ENCODE measurements around the gene IL24.

The IL24 gene

DNA sequence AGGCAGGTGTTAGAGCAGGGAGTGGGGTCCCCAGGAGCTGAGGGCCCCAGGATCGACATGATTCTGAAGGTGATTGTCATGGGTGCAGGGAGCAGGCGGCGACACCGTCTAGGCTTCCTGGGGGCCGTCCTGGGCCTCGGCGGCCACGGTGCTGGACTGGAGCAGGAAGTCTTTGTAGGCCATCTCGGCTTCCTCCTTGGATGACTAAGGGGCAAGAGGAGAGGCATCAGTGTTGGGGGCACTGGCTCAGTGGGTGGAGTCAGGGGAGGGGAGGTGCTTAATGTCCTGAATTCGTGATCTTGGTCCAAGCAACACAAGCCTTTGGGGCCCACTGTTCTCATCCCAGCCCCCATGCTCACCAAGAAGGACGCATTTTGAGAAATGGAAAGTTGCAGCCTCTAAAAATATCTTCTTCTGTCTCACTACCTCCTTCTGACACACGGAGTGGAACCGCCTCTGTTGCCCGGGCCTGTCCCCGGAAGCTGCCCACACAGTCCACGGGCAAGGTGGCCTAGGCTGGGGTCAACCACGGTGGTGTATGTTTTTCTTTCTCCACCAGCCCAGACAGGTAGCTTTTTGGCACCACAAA lies 33.1 kb downstream of the IL24 start:
- DNase-seq (ENCODE audit: low spot score) = peak; percentile 76
- TF ChIP-seq, protein P1, sequence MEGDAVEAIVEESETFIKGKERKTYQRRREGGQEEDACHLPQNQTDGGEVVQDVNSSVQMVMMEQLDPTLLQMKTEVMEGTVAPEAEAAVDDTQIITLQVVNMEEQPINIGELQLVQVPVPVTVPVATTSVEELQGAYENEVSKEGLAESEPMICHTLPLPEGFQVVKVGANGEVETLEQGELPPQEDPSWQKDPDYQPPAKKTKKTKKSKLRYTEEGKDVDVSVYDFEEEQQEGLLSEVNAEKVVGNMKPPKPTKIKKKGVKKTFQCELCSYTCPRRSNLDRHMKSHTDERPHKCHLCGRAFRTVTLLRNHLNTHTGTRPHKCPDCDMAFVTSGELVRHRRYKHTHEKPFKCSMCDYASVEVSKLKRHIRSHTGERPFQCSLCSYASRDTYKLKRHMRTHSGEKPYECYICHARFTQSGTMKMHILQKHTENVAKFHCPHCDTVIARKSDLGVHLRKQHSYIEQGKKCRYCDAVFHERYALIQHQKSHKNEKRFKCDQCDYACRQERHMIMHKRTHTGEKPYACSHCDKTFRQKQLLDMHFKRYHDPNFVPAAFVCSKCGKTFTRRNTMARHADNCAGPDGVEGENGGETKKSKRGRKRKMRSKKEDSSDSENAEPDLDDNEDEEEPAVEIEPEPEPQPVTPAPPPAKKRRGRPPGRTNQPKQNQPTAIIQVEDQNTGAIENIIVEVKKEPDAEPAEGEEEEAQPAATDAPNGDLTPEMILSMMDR (IDR thresholded peaks at IDR 0.05; ENCODE audit: extremely low read depth, missing control alignments) = no peak

DNA sequence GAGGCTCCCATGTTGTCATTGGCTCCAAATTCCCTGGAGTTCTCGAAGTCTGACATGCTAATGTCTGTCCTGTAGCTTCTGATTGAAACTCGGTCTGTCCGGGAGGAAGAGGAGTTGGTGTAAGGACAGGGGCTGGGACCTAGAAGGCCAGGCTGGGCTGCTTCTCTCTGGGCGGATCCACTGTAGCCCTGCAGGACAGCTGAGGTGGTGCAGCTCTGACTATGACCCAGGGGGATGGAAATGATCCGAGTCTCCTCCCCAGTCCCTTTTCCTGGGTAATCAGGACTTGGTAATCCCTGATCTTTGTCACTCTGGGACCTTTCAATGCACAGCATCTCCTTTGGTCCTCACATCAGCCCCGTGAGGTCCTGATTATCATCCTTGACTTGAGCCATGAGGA lies 34.5 kb downstream of the IL24 start:
- TF ChIP-seq, protein P1 (IDR thresholded peaks at IDR 0.05; ENCODE audit: extremely low read depth, missing control alignments) = peak; percentile 27
- DNase-seq (ENCODE audit: low spot score) = no peak

DNA sequence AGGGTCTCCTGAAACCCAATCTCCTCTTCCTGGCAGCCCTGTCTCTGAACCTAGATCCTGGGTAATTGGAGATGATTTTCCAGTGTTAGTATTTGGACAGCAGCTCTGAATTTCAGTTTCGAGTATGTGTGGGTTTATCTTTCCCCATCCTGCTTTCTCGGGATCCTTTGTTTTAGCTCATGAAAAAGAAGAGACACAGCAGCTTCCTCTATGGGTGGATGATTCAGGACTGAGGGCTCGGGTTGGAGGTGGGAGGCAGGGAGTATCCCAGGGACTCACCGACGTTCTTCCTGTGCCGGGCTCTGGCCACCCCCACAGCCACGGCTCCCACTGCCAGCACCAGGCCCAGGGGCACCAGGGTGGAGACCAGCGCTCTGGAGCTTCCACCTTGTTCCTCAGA lies 34.9 kb downstream of the IL24 start:
- TF ChIP-seq, protein P1 (IDR thresholded peaks at IDR 0.05; ENCODE audit: extremely low read depth, missing control alignments) = no peak

DNA sequence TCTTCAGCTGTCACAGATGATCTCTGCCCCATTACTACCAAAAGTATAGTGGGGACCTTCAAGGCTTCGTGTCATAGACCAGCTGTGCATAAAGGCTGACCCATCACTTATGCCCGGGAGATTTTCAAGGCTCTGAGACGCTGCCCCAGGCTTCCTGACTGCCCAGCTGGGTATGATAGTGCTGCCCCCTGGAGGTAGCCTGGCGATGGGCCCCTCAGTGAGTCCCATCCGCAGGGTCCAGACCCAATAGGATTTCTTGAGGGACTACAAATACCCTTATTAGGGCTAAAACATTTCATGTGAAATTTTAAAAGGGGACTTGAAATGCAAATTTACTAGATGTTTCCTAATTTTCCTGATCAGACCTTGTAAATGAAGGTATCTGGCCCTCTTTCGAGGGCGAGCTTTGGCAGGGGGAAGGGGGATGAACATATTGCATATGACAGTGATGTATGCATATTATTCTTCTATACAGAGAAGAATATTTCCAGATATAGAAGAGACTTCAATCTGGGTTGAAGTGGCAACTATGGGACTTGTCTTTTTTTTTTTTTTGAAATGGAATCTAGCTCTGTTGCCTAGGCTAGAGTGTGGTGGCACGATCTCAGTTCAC lies 36.2 kb downstream of the IL24 start:
- DNase-seq (ENCODE audit: low spot score) = peak; percentile 64
- TF ChIP-seq, protein P1 (IDR thresholded peaks at IDR 0.05; ENCODE audit: extremely low read depth, missing control alignments) = peak; percentile 78

More for the DNA sequence above, 34.9 kb downstream of the IL24 start:
- no peak for DNase-seq (ENCODE audit: low spot score)

DNA sequence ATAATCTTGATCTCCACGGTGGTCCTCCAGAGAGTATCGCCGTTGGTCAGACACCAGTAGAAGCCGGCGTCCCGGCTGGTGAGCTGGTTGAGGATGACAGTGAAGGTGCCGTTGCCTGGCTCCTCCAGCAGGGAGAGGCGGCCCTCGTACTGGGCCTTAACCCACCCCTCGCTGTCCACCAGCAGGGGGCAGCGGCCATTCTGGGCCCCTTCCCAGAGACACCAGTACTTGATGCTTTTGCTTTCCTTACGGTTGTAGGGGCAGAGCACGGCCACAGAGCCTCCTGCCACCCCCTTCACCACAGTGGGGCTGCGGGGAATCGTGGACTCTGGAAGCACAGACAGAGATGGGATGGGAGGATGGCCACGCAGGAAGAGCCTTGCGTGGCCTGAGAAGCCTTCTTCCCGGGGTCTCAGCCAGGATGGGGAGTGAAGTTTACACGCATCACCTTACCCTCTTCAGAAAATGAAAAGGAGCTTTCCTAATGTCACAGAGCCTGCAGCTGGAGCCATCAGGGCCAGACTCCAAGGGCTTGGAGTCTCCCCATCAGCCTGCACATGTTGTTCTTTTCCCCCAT lies 38.3 kb downstream of the IL24 start:
- TF ChIP-seq, protein P1 (IDR thresholded peaks at IDR 0.05; ENCODE audit: extremely low read depth, missing control alignments) = peak; percentile 45
- peak; percentile 53 for DNase-seq (ENCODE audit: low spot score)

DNA sequence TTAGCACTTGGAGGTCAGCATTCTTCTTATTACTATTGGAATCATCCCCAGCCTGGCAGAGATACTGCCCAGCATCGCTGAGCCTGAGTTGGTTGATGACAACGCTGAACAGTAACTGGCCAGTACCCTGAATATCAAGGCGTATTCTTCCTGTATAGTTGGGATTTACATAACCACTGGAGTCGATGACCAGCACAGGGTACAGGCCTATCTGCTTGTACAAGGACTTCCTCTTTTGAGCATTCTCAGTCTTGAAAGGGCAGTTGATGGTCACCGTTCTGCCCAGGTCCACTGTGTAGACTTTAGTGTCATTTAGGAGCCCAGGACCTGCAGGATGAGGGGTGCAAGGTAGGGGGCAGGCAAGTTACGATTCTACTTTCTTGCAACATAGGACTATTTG lies 40.2 kb downstream of the IL24 start:
- TF ChIP-seq, protein P1 (IDR thresholded peaks at IDR 0.05; ENCODE audit: extremely low read depth, missing control alignments) = no peak
- DNase-seq (ENCODE audit: low spot score) = no peak

DNA sequence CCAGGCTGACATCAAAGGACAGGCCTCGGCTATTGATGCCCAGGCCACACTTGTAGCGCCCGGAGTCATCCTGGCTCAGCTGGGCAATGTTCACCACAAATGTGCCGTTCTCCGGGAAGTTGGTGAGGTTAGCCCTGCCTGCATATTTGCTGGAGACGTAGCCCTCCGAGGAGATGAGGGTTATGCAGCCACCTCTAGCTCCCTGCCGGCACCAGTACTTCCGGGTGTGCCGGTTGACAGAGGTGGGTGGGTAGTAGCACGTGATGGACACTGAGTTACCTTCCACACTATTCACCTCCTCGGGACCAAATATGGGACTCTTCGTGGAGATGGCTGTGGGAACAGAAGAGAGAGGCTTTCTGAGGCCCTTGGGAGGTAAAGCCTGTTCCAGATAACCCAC lies 41.9 kb downstream of the IL24 start:
- TF ChIP-seq, protein P1 (IDR thresholded peaks at IDR 0.05; ENCODE audit: extremely low read depth, missing control alignments) = no peak

More for the DNA sequence above, 41.9 kb downstream of the IL24 start:
- DNase-seq (ENCODE audit: low spot score) = no peak
